HepG2 (cell line): Measurements from ENCODE around the gene FBXO2. TPM values are rescaled to one million over a fixed set of nuclear protein-coding genes. Genes with fewer than 3 reads are reported as not detected.

ENCODE experiments used
- ATAC-seq: fragments of 200-7000 bp; cut with Tn5 transposase; 3 replicates; pipeline ENCODE4 v1.9.1; 2020; ENCODE audit warnings: mild to moderate bottlenecking, moderate library complexity
- BruUV-seq: library from RNA; stranded (reverse); fragments of 400-500 nt; replicated peaks from 2 replicates; lab custom pipeline; 2021; lab: Mats Ljungman, UMichigan
- CTCF ChIA-PET: fragments of 300-600 bp; formaldehyde crosslinking; extraction: SDS; loops from one replicate; lab custom pipeline; 2021; ENCODE audit warnings: low total read pairs, inconsistent platforms, low intra/inter-chr PET ratio; lab: Yijun Ruan, JAX
- POLR2A ChIA-PET: fragments of 350-600 bp; sonication (Branson Sonifier 250); formaldehyde crosslinking; loops from one replicate; lab custom pipeline; 2020; ENCODE audit warnings: antibody characterized with exemption, inconsistent platforms; lab: Yijun Ruan, JAX
- DNase-seq: peaks from one replicate; pipeline ENCODE4 v3.0.0-alpha.2; 2015; ENCODE audit warnings: low spot score
- FAIRE-seq: peaks from 3 replicates; lab custom pipeline; 2011; peaks lifted over from hg19 to GRCh38; lab: Jason Lieb, UNC
- H2AFZ ChIP-seq: one replicate; pipeline ENCODE4 v1.6.1; 2011; ENCODE audit warnings: low read length, inconsistent platforms
- H3K27ac ChIP-seq: fragments of 300-600 bp; 3 replicates; pipeline ENCODE4 v1.8.0; 2011; ENCODE audit warnings: mixed run types, mild to moderate bottlenecking, mixed read lengths, low read length, inconsistent platforms; ENCODE audit not compliant: insufficient read depth; ENCODE audit errors: extremely low read length
- H3K27me3 ChIP-seq, 2 experiments: fragments of 200-600 bp in 1 of 2; 2 replicates in 1 of 2; 3 replicates in 1 of 2; pipeline versions ENCODE4 v1.6.0 to v1.8.0; 2011; ENCODE audit warnings: low read length in 2 of 2, mild to moderate bottlenecking in 2 of 2, moderate library complexity in 2 of 2, inconsistent platforms in 1 of 2; ENCODE audit not compliant: insufficient read depth in 2 of 2, control insufficient read depth in 1 of 2
- H3K36me3 ChIP-seq, 2 experiments: fragments of 200-600 bp in 1 of 2; replicated peaks in 1 of 2; 2 replicates in 1 of 2; 3 replicates in 1 of 2; pipeline versions ENCODE4 v1.5.1 to v1.8.0; 2011; ENCODE audit warnings: low read length in 2 of 2, inconsistent platforms in 1 of 2; ENCODE audit not compliant: insufficient read depth in 2 of 2, control insufficient read depth in 1 of 2
- H3K4me1 ChIP-seq: 2 replicates; pipeline ENCODE4 v1.5.1; 2012; ENCODE audit warnings: low read length, inconsistent platforms; ENCODE audit not compliant: insufficient read depth
- H3K4me2 ChIP-seq: 2 replicates; pipeline ENCODE4 v1.6.0; 2011; ENCODE audit warnings: low read depth, low read length, inconsistent platforms
- H3K4me3 ChIP-seq, 3 experiments: fragments of 200-600 bp in 1 of 3; sonication (generic), shearing (Covaris generic) in 1 of 3; replicated peaks in 1 of 3; 2 replicates each; pipeline ENCODE4 v1.5.1; 2011 to 2016; ENCODE audit warnings: low read length in 3 of 3, inconsistent platforms in 2 of 3, low read depth in 2 of 3, mild to moderate bottlenecking in 2 of 3, control low read depth in 1 of 3, mixed read lengths in 1 of 3; ENCODE audit not compliant: insufficient read depth in 1 of 3
- H3K79me2 ChIP-seq: one replicate; pipeline ENCODE4 v1.6.1; 2011; ENCODE audit warnings: low read length, inconsistent platforms; ENCODE audit not compliant: insufficient read depth
- H3K9ac ChIP-seq: 2 replicates; pipeline ENCODE4 v1.6.0; 2011; ENCODE audit warnings: mild to moderate bottlenecking, low read depth, low read length, inconsistent platforms; ENCODE audit not compliant: insufficient read depth
- H3K9me3 ChIP-seq: 2 replicates; pipeline ENCODE4 v1.5.1; 2012; ENCODE audit warnings: mild to moderate bottlenecking, low read length
- H4K20me1 ChIP-seq: 2 replicates; pipeline ENCODE4 v1.6.0; 2011; ENCODE audit warnings: inconsistent platforms, mild to moderate bottlenecking, low read length, moderate library complexity; ENCODE audit not compliant: insufficient read depth
- CBFB ChIP-seq: sonication (generic); formaldehyde crosslinking; IDR thresholded peaks from 2 replicates; pipeline ENCODE4 v1.4.0; 2020; ENCODE audit warnings: missing genetic modification reagents
- ERF ChIP-seq: IDR thresholded peaks from 2 replicates; pipeline ENCODE4 v1.6.1; 2018; ENCODE audit warnings: missing biosample characterization, missing genetic modification reagents
- PHF20 ChIP-seq: sonication (generic); formaldehyde crosslinking; IDR thresholded peaks from 2 replicates; pipeline ENCODE4 v1.5.0; 2020; ENCODE audit warnings: mild to moderate bottlenecking, missing genetic modification reagents
- RELA ChIP-seq: sonication (generic); formaldehyde crosslinking; IDR thresholded peaks from 2 replicates; pipeline ENCODE4 v1.4.0; 2020; ENCODE audit warnings: missing genetic modification reagents
- SAP130 ChIP-seq: IDR thresholded peaks from 2 replicates; pipeline ENCODE4 v1.6.1; 2016; ENCODE audit warnings: low read depth
- ZNF138 ChIP-seq: sonication (generic); formaldehyde crosslinking; IDR thresholded peaks from 2 replicates; pipeline ENCODE4 v1.5.0; 2020; ENCODE audit warnings: mild to moderate bottlenecking, low read depth, missing genetic modification reagents
- ZNF282 ChIP-seq: fragments of 450-650 bp; IDR thresholded peaks from 2 replicates; pipeline ENCODE4 v1.6.1; 2018; ENCODE audit not compliant: partially characterized antibody
- ZNF570 ChIP-seq: sonication (generic); formaldehyde crosslinking; IDR thresholded peaks from 2 replicates; pipeline ENCODE4 v1.4.0; 2020; ENCODE audit warnings: mild to moderate bottlenecking, missing genetic modification reagents, borderline replicate concordance
- ZNF639 ChIP-seq: conservative IDR thresholded peaks from 2 replicates; pipeline ENCODE4 v1.6.1; 2018; ENCODE audit warnings: missing genetic modification reagents
- WGBS: methylation state at CpG from one replicate; pipeline ENCODE4 v1.1.6; 2017; ENCODE audit warnings: low lambda C conversion rate; 5-methylcytosine and 5-hydroxymethylcytosine counted together
- in situ Hi-C: cut with HindIII; loops from 2 replicates; pipeline ENCODE4 v1.10.0; 2017; ENCODE audit warnings: low pct_unique_long_range_greater_than_20kb; ENCODE audit not compliant: extremely low pct_ligation_motif_present
- intact Hi-C: fragments of 100-400 bp; cut with micrococcal nuclease; formaldehyde crosslinking; loops from one replicate; pipeline ENCODE4 v1.10.0; 2022; ENCODE audit not compliant: unreplicated experiment
- polyA plus RNA-seq, 8 experiments: library from polyadenylated mRNA; depleted of rRNA in 3 of 8; stranded (reverse) in 7 of 8; unstranded in 1 of 8; fragments of >200 nt; fragmentation: Illumina TruSeq in 4 of 8; extraction: Trizol in 4 of 8; gene quantifications; 2 replicates each; pipeline versions ENCODE4 v1.2.1 to v1.2.3, GENCODE V29; 2011 to 2016; ENCODE audit warnings: low read depth in 4 of 8, missing spikeins in 1 of 8, mixed read lengths in 1 of 8; ENCODE audit not compliant: insufficient read depth in 1 of 8
- total RNA-seq, 5 experiments: library from RNA; depleted of rRNA; stranded (reverse); fragments of >200 nt; fragmentation: Illumina TruSeq; extraction: Trizol; gene quantifications; 2 replicates each; pipeline ENCODE4 v1.2.3, GENCODE V29; 2016; ENCODE audit warnings: low read depth in 1 of 5
- TF ChIP-seq, protein P1 (sequence below): sonication (generic); formaldehyde crosslinking; IDR thresholded peaks from 2 replicates; pipeline ENCODE4 v1.4.0; 2020; ENCODE audit warnings: missing genetic modification reagents, borderline replicate concordance

The FBXO2 gene
- total and polyA plus RNA-seq, 2 of the 13 experiments (the other 11 are each of a cell fraction or from before 2014, with no cell fraction given) = 79.3 to 112 TPM

- TF ChIP-seq ZNF639 (no peak), ZNF138 (CRISPR knock-in tag) (no peak), ZNF570 (no peak)
Observed at GRCh38 chr1:11682799-11683198, 28.6 kb upstream of the FBXO2 start (continued).

- BruUV-seq = no TSS peak
- FAIRE-seq = no peak
- H4K20me1 ChIP-seq = no peaks in the 10 kb centered on the region
- H3K27me3 ChIP-seq = peaks cover 3 to 39% of the 10 kb centered on the region in 2 experiments; a peak in 4 of 5 replicates
- peak overlapping the region in 1 of 3 experiments; percentile 90; a peak in 1 of 6 replicates for H3K4me3 ChIP-seq
- in situ Hi-C loops (no loop called here), intact Hi-C loops (no loop called here)
- ChIA-PET POLR2A (interaction anchor here (0.7 to 2.5 kb wide), 3 partner anchors 11 to 29 kb away, joined by 3 to 16 read pairs (median 3); no protein-coding TSS in a partner anchor), CTCF (no interaction called here)
- no peak for DNase-seq
- WGBS = 20% methylated on average over 7 of the region's 7 CpGs
- H2AFZ ChIP-seq = no peak overlapping the region
- no peaks in the 10 kb centered on the region for H3K79me2 ChIP-seq
- peaks cover 0 to 5% of the 10 kb centered on the region in 2 experiments; a peak in 1 of 5 replicates for H3K36me3 ChIP-seq
- no peak for ATAC-seq
- H3K4me2 ChIP-seq = peak overlapping the region; percentile 99; the same call in 1 of the 2 replicates
- no peak overlapping the region for H3K9ac ChIP-seq
- no peak overlapping the region for H3K27ac ChIP-seq
- H3K4me1 ChIP-seq = peaks cover 23% of the 10 kb centered on the region
- no peaks in the 10 kb centered on the region for H3K9me3 ChIP-seq
- TF ChIP-seq CBFB (CRISPR knock-in tag) (no peak), ERF (CRISPR knock-in tag) (no peak), ZNF282 (no peak), RELA (CRISPR knock-in tag) (no peak), PHF20 (CRISPR knock-in tag) (no peak), SAP130 (CRISPR knock-in tag) (no peak)
- TF ChIP-seq, protein P1, sequence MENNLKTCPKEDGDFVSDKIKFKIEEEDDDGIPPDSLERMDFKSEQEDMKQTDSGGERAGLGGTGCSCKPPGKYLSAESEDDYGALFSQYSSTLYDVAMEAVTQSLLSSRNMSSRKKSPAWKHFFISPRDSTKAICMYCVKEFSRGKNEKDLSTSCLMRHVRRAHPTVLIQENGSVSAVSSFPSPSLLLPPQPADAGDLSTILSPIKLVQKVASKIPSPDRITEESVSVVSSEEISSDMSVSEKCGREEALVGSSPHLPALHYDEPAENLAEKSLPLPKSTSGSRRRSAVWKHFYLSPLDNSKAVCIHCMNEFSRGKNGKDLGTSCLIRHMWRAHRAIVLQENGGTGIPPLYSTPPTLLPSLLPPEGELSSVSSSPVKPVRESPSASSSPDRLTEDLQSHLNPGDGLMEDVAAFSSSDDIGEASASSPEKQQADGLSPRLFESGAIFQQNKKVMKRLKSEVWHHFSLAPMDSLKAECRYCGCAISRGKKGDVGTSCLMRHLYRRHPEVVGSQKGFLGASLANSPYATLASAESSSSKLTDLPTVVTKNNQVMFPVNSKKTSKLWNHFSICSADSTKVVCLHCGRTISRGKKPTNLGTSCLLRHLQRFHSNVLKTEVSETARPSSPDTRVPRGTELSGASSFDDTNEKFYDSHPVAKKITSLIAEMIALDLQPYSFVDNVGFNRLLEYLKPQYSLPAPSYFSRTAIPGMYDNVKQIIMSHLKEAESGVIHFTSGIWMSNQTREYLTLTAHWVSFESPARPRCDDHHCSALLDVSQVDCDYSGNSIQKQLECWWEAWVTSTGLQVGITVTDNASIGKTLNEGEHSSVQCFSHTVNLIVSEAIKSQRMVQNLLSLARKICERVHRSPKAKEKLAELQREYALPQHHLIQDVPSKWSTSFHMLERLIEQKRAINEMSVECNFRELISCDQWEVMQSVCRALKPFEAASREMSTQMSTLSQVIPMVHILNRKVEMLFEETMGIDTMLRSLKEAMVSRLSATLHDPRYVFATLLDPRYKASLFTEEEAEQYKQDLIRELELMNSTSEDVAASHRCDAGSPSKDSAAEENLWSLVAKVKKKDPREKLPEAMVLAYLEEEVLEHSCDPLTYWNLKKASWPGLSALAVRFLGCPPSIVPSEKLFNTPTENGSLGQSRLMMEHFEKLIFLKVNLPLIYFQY = no peak
Observed at GRCh38 chr1:11682287-11682771, 28.1 kb upstream of the FBXO2 start.
